Tibial artery (tissue), 4 donors: Measurements from ENCODE around the gene TLE4.
"Not testable (repeated sequence)": the region's sequence is repeated elsewhere in the genome, so short reads cannot be mapped to it uniquely, and the experiment has no call there.

Source experiments
- DNase-seq, 2 donors: peaks; one replicate each; pipeline ENCODE4 v3.0.0-alpha.2; 2019
- H3K27ac ChIP-seq, 2 donors: fragments of 200-600 bp; sonication (generic) in 1 of 2; 1 replicate in 1 of 2; 2 replicates in 1 of 2; pipeline ENCODE4 v1.5.1; 2018 to 2019; ENCODE audit warnings: mild to moderate bottlenecking in 1 of 2
- H3K27me3 ChIP-seq, 2 donors: fragments of 200-600 bp; sonication (generic) in 1 of 2; one replicate each; pipeline versions ENCODE4 v1.5.1 to v1.6.0; 2016 to 2019
- H3K36me3 ChIP-seq, 3 donors: fragments of 200-600 bp; sonication (generic) in 2 of 3; one replicate each; pipeline ENCODE4 v1.5.1; 2016 to 2019; ENCODE audit warnings: mild to moderate bottlenecking in 2 of 3
- H3K4me1 ChIP-seq, 4 donors: fragments of 200-600 bp; sonication (generic) in 2 of 4; 1 replicate in 3 of 4; 2 replicates in 1 of 4; pipeline ENCODE4 v1.5.1; 2016 to 2019
- H3K4me3 ChIP-seq, 2 donors: fragments of 200-600 bp; sonication (generic) in 1 of 2; 1 replicate in 1 of 2; 2 replicates in 1 of 2; pipeline ENCODE4 v1.5.1; 2018 to 2019; ENCODE audit warnings: mild to moderate bottlenecking in 2 of 2
- H3K9me3 ChIP-seq, 3 donors: fragments of 200-600 bp; sonication (generic) in 1 of 3; one replicate each; pipeline ENCODE4 v1.5.1; 2016 to 2019
- CTCF ChIP-seq, 2 experiments: fragments of 200-600 bp in 1 of 2; fragments of 450-650 bp in 1 of 2; IDR thresholded peaks; one replicate each; pipeline ENCODE4 v1.5.1; 2017 to 2019; ENCODE audit warnings: antibody characterized with exemption in 2 of 2, mild to moderate bottlenecking in 1 of 2, moderate library complexity in 1 of 2
- intact Hi-C: fragments of 100-400 bp; cut with DNase I; formaldehyde crosslinking; loops from one replicate; pipeline ENCODE4 v1.15.0; 2023; ENCODE audit warnings: low total_unique reads

TLE4 gene

GRCh38 chr9:79604921-79605562 is 33.3 kb downstream of the TLE4 start:
- no peak for DNase-seq
- no peak overlapping the region for H3K4me3 ChIP-seq
- intact Hi-C loops = no loop called here
- H3K36me3 ChIP-seq = peaks cover 0 to 9% (median 0%) of the 10 kb centered on the region in 3 donors
- no peak for TF ChIP-seq CTCF (IDR thresholded peaks at IDR 0.05)
- no peak overlapping the region for H3K27ac ChIP-seq
- H3K4me1 ChIP-seq = peaks cover 0 to 5% (median under 1%) of the 10 kb centered on the region in 4 donors
- H3K27me3 ChIP-seq = no peaks in the 10 kb centered on the region
- H3K9me3 ChIP-seq = peaks cover 0 to 8% (median 0%) of the 10 kb centered on the region in 3 donors

GRCh38 chr9:79606529-79606928 is 34.8 kb downstream of the TLE4 start:
- H3K4me1 ChIP-seq = peaks cover 0 to 20% (median 9%) of the 10 kb centered on the region in 4 donors
- H3K27me3 ChIP-seq, H3K36me3 ChIP-seq, H3K27ac ChIP-seq, intact Hi-C loops, H3K9me3 ChIP-seq, H3K4me3 ChIP-seq, DNase-seq: not testable (repeated sequence)

- Histone ChIP-seq H3K9me3 (no peaks in the 10 kb centered on the region), H3K36me3 (no peaks in the 10 kb centered on the region), H3K27ac (no peak overlapping the region), H3K27me3 (no peaks in the 10 kb centered on the region), H3K4me3 (no peak overlapping the region), H3K4me1 (peaks cover 0 to 49% (median 21%) of the 10 kb centered on the region in 4 donors)
- no peak for DNase-seq
- no peak for TF ChIP-seq CTCF (IDR thresholded peaks at IDR 0.05)
- intact Hi-C loops = no loop called here
Measured at GRCh38 chr9:79609468-79610018, 37.8 kb downstream of the TLE4 start.

GRCh38 chr9:79610019-79610631 is 38.4 kb downstream of the TLE4 start:
- Histone ChIP-seq H3K27ac (no peak overlapping the region), H3K36me3 (no peaks in the 10 kb centered on the region), H3K9me3 (no peaks in the 10 kb centered on the region), H3K4me3 (no peak overlapping the region), H3K27me3 (no peaks in the 10 kb centered on the region), H3K4me1 (peaks cover 0 to 55% (median 25%) of the 10 kb centered on the region in 4 donors)
- intact Hi-C loops = no loop called here
- DNase-seq = no peak
- no peak for TF ChIP-seq CTCF (IDR thresholded peaks at IDR 0.05)

- Histone ChIP-seq H3K4me1 (peaks cover 0 to 64% (median 31%) of the 10 kb centered on the region in 4 donors), H3K9me3 (no peaks in the 10 kb centered on the region), H3K4me3 (no peak overlapping the region), H3K27me3 (no peaks in the 10 kb centered on the region), H3K27ac (peak overlapping the region in 1 of 2 donors; percentile 25), H3K36me3 (no peaks in the 10 kb centered on the region)
- no peak for DNase-seq
- TF ChIP-seq CTCF (IDR thresholded peaks at IDR 0.05) = no peak
- intact Hi-C loops = no loop called here
Measured at GRCh38 chr9:79610791-79611614, 39.2 kb downstream of the TLE4 start.
